OCI-LY1 (cell line): ENCODE measurements around the gene TCP11.

Experiments
- CTCF ChIP-seq: fragments of 200-600 bp; sonication (generic), shearing (Covaris generic); IDR thresholded peaks from 2 replicates; pipeline ENCODE4 v1.5.1; 2017; ENCODE audit warnings: mild to moderate bottlenecking, antibody characterized with exemption, low read length, moderate library complexity, mixed read lengths
- EZH2 ChIP-seq: fragments of 200-600 bp; sonication (generic), shearing (Covaris generic); IDR thresholded peaks from 2 replicates; pipeline ENCODE4 v1.8.0; 2017; ENCODE audit warnings: borderline replicate concordance, mixed run types, mild to moderate bottlenecking, antibody characterized with exemption, low read length, moderate library complexity, mixed read lengths

GRCh38 chr6:35174088-35174434 lies 32.9 kb upstream of the TCP11 start:
- TF ChIP-seq CTCF = no peak
- no peak for TF ChIP-seq EZH2
